GM23338 (cell line): Measurements from ENCODE around the gene CTDSP2. TPM values are rescaled to one million over a fixed set of nuclear protein-coding genes. Genes with fewer than 3 reads are reported as not detected.

Source experiments
- ATAC-seq: fragments of 200-7000 bp; cut with Tn5 transposase; 3 replicates; pipeline ENCODE4 v1.9.1; 2020
- DNase-seq: peaks from one replicate; pipeline ENCODE4 v3.0.0-alpha.2; 2015; ENCODE audit warnings: low spot score
- H2AFZ ChIP-seq: fragments of 200-600 bp; sonication (generic); 2 replicates; pipeline ENCODE4 v1.8.0; 2016; ENCODE audit warnings: antibody characterized with exemption, mild to moderate bottlenecking, moderate library complexity
- H3F3A ChIP-seq: fragments of 200-600 bp; sonication (generic); replicated peaks from 2 replicates; pipeline ENCODE4 v1.8.0; 2017; ENCODE audit warnings: antibody characterized with exemption, mixed run types, low read depth
- H3K27ac ChIP-seq: fragments of 200-600 bp; sonication (generic); 2 replicates; pipeline ENCODE4 v1.6.1; 2016; ENCODE audit warnings: low read depth
- H3K27me3 ChIP-seq: fragments of 200-600 bp; sonication (generic); 2 replicates; pipeline ENCODE4 v1.8.0; 2016; ENCODE audit warnings: mild to moderate bottlenecking, mixed run types, moderate library complexity; ENCODE audit not compliant: insufficient read depth
- H3K36me3 ChIP-seq: fragments of 200-600 bp; sonication (generic); 2 replicates; pipeline ENCODE4 v1.8.0; 2016; ENCODE audit warnings: mild to moderate bottlenecking; ENCODE audit not compliant: insufficient read depth
- H3K4me1 ChIP-seq: fragments of 200-600 bp; sonication (generic); 2 replicates; pipeline ENCODE4 v1.8.0; 2016; ENCODE audit warnings: mild to moderate bottlenecking, moderate library complexity; ENCODE audit not compliant: insufficient read depth
- H3K4me2 ChIP-seq: fragments of 200-600 bp; sonication (generic); 2 replicates; pipeline ENCODE4 v1.7.1; 2017; ENCODE audit warnings: mixed run types
- H3K4me3 ChIP-seq: fragments of 200-600 bp; sonication (generic); 2 replicates; pipeline ENCODE4 v1.6.1; 2016; ENCODE audit warnings: mixed run types
- H3K79me2 ChIP-seq: fragments of 200-600 bp; sonication (generic); replicated peaks from 2 replicates; pipeline ENCODE4 v1.8.0; 2017; ENCODE audit warnings: mild to moderate bottlenecking; ENCODE audit not compliant: insufficient read depth
- H3K9me2 ChIP-seq: fragments of 200-600 bp; sonication (generic); 2 replicates; pipeline ENCODE4 v1.8.0; 2017; ENCODE audit not compliant: insufficient read depth
- H4K20me1 ChIP-seq: fragments of 200-600 bp; sonication (generic); replicated peaks from 2 replicates; pipeline ENCODE4 v1.8.0; 2017; ENCODE audit warnings: mild to moderate bottlenecking; ENCODE audit not compliant: insufficient read depth
- H3K27ac Mint-ChIP-seq: 2 replicates; pipeline ENCODE4 v1.8.0; 2020; ENCODE audit warnings: inconsistent platforms, mild to moderate bottlenecking, moderate library complexity, mixed read lengths
- H3K27me3 Mint-ChIP-seq: 3 replicates; pipeline ENCODE4 v1.8.0; 2022; ENCODE audit warnings: low read depth, mild to moderate bottlenecking, moderate library complexity, mixed read lengths, inconsistent platforms; ENCODE audit not compliant: insufficient read depth, poor library complexity
- H3K36me3 Mint-ChIP-seq: 3 replicates; pipeline ENCODE4 v1.8.0; 2021; ENCODE audit warnings: low read depth, mild to moderate bottlenecking, inconsistent platforms, moderate library complexity, mixed read lengths
- H3K4me1 Mint-ChIP-seq: 3 replicates; pipeline ENCODE4 v1.8.0; 2020; ENCODE audit warnings: mild to moderate bottlenecking, inconsistent platforms, mixed read lengths
- H3K4me3 Mint-ChIP-seq: 3 replicates; pipeline ENCODE4 v1.8.0; 2021; ENCODE audit warnings: moderate library complexity, mild to moderate bottlenecking, inconsistent platforms, mixed read lengths
- H3K9me3 Mint-ChIP-seq: 3 replicates; pipeline ENCODE4 v1.8.0; 2020; ENCODE audit warnings: moderate library complexity, mild to moderate bottlenecking, inconsistent platforms, mixed read lengths
- CTCF ChIP-seq, 2 experiments: fragments of 200-600 bp in 1 of 2; sonication (generic) in 1 of 2; conservative IDR thresholded peaks; 2 replicates each; pipeline versions ENCODE4 v1.5.1 to v1.6.1; 2016 to 2017; ENCODE audit warnings: antibody characterized with exemption in 2 of 2, low read depth in 2 of 2, mild to moderate bottlenecking in 2 of 2, moderate library complexity in 1 of 2
- ETS1 ChIP-seq: IDR thresholded peaks from 2 replicates; pipeline ENCODE4 v1.6.1; 2016; ENCODE audit warnings: antibody characterized with exemption
- EZH2 ChIP-seq: fragments of 200-600 bp; sonication (generic); IDR thresholded peaks from one replicate; pipeline ENCODE4 v1.8.0; 2017; ENCODE audit warnings: antibody characterized with exemption, mild to moderate bottlenecking, low read depth; ENCODE audit not compliant: unreplicated experiment
- JUNB ChIP-seq: IDR thresholded peaks from one replicate; pipeline ENCODE4 v1.6.1; 2016; ENCODE audit warnings: antibody characterized with exemption; ENCODE audit not compliant: unreplicated experiment
- POLR2AphosphoS5 ChIP-seq: IDR thresholded peaks from 2 replicates; pipeline ENCODE4 v1.6.1; 2016; ENCODE audit warnings: antibody characterized with exemption, low read depth
- REST ChIP-seq: IDR thresholded peaks from one replicate; pipeline ENCODE4 v1.6.1; 2018; ENCODE audit warnings: antibody characterized with exemption; ENCODE audit not compliant: unreplicated experiment
- STAT1 ChIP-seq: IDR thresholded peaks from one replicate; pipeline ENCODE4 v1.6.1; 2016; ENCODE audit warnings: antibody characterized with exemption; ENCODE audit not compliant: unreplicated experiment
- ZNF114 ChIP-seq: fragments of 250-450 bp; sonication (Bioruptor Pico); IDR thresholded peaks from 2 replicates; pipeline ENCODE4 v1.5.0; 2020; ENCODE audit warnings: mild to moderate bottlenecking, moderate library complexity
- ZNF331 ChIP-seq: fragments of 250-450 bp; sonication (Bioruptor Pico); IDR thresholded peaks from 2 replicates; pipeline ENCODE4 v1.5.0; 2020; ENCODE audit warnings: low read depth, mild to moderate bottlenecking, moderate library complexity
- ZNF462 ChIP-seq: fragments of 250-450 bp; sonication (Bioruptor Pico); IDR thresholded peaks from 2 replicates; pipeline ENCODE4 v1.5.0; 2020; ENCODE audit warnings: mild to moderate bottlenecking, moderate library complexity
- polyA plus RNA-seq: library from polyadenylated mRNA; unstranded; fragments of >200 nt; fragmentation: Nextera tagmentation; extraction: Ambion mirVana; gene quantifications from 2 replicates; pipeline ENCODE4 v1.2.1, GENCODE V29; 2016
- total RNA-seq: library from RNA; depleted of rRNA; stranded (reverse); fragments of >200 nt; shearing (Covaris generic); gene quantifications from 2 replicates; pipeline ENCODE4 v1.2.3, GENCODE V29; 2014

CTDSP2 gene
- total and polyA plus RNA-seq, 2 experiments from 2014 or later = 22.8 to 81.9 TPM

GRCh38 chr12:57807285-57807684 lies 39.2 kb downstream of the CTDSP2 start (continued):
- TF ChIP-seq CTCF (conservative IDR thresholded peaks at IDR 0.05; ENCODE audit: low read depth in 2 of 2) = no peak

DNA sequence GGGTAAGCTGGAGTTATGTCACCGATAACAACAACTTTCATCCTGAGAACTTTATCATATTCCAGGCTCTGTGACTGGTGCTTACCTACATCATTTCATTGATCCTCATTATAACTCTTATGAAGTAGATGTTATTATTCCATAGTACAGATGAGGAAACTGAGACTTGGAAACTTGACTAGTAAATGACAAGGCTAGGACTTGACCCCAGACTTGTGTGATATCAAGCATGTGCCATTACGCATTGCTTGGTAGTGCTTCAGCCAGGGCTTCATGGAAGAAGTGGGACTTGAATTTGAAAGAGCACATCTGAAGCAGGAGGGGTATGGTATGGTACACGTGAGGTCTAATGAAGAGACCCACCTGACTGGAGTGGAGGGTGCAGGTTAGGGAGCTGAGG lies 39.9 kb downstream of the CTDSP2 start:
- H3F3A ChIP-seq = no peaks in the 10 kb centered on the region
- DNase-seq = no peak
- Mint-ChIP-seq H3K27me3 (peaks cover 4% of the 10 kb centered on the region), H3K4me1 (no peaks in the 10 kb centered on the region), H3K4me3 (no peak overlapping the region), H3K36me3 (peaks cover 4% of the 10 kb centered on the region), H3K27ac (no peak overlapping the region), H3K9me3 (no peaks in the 10 kb centered on the region)
- no peaks in the 10 kb centered on the region for H3K79me2 ChIP-seq
- no peak for ATAC-seq
- H2AFZ ChIP-seq = no peak overlapping the region
- no peaks in the 10 kb centered on the region for H3K27me3 ChIP-seq
- H3K36me3 ChIP-seq = no peaks in the 10 kb centered on the region
- H3K9me2 ChIP-seq = no peaks in the 10 kb centered on the region
- no peak overlapping the region for H3K4me2 ChIP-seq
- no peaks in the 10 kb centered on the region for H4K20me1 ChIP-seq
- no peak overlapping the region for H3K4me3 ChIP-seq
- no peak overlapping the region for H3K27ac ChIP-seq
- peaks cover 2% of the 10 kb centered on the region; the same call in 1 of the 2 replicates for H3K4me1 ChIP-seq
- TF ChIP-seq ZNF462 (CRISPR knock-in tag) (no peak), ZNF114 (CRISPR knock-in tag) (no peak), EZH2 (no peak), STAT1 (no peak), JUNB (no peak), CTCF (conservative IDR thresholded peaks at IDR 0.05; ENCODE audit: low read depth in 2 of 2) (no peak), POLR2AphosphoS5 (no peak), ETS1 (no peak), REST (no peak), ZNF331 (CRISPR knock-in tag) (no peak)
